Measurements from ENCODE around the gene MTCP1.
A peak's percentile ranks its signal among the peaks of the same experiment; 100 is the strongest.

The MTCP1 gene, protein sequence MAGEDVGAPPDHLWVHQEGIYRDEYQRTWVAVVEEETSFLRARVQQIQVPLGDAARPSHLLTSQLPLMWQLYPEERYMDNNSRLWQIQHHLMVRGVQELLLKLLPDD

DNA sequence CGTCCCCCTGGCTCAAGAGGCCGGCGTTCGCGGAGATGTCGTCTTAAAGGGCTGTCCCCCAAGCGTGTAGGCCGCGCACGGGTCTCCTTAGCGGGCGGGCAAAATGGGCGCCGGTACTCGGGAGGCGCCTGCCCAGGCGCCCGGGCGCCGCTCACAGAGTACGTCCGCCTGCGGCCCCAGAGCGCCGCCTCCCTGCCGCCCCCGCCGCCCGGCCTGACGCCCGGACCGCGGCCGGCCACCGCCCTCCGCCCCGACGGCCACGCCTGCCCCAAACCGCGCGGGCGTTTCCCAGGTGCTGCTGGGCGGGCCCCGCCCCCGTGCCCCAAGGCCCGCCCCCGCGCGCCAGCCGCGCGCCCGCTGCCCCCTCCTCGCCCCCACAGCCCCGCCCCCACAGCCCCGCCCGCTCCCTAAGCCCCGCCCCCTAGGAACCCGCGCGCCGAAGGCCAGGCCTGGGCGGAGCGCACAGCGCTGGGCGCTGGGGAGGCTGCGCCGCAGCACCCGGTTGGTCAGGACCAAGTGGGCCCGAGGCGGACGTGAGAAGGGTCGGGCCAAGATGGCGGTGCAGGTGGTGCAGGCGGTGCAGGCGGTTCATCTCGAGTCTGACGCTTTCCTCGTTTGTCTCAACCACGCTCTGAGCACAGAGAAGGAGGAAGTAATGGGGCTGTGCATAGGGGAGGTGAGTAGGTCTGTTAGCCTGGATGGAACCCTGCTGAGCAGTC lies at the start of gene MTCP1, which contains the start of the genes BRCC3 and CMC4:
Gene MTCP1 (minus strand): TSS at position 162 of the 719 bp plus-strand sequence. CDS start 5,126 bp downstream, outside the sequence.
Gene BRCC3 (plus strand): TSS at position 534 of the 719 bp plus-strand sequence. CDS start 20 bp downstream, at position 554.
Gene CMC4 (minus strand): TSS at position 162 of the 719 bp plus-strand sequence. CDS start 7,113 bp downstream, outside the sequence.
- peak; percentile 95 for DNase-seq

DNA sequence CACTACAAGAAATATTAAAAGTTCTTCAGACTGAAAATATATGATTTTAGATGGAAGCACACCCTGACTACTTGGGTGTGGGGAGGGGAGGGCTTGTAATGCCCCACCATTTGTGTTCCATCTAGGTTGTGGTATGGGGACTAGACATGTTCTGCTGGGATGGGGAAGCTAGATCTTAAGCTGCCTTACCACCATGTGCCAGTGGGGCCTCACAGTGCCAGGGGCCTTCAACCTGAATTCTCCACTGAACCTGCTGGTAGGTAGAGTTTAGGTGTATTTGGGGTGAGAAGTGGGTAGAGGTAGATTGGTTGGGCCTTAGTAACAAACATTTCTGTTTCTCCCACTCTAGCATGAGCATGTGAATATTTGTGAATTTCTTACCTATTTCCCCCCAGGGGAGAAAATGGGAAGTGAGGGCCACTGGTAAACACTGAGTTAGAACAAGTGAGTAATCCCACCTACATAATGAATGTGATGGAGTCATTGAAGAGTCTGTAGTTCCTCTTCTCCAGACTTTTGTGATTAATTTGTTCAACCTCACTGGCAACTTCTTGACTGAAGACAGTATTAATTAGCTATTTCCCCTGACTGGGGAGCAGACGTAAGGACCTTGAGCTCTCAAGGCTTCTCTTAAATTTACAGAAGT lies 44.4 kb upstream of the MTCP1 start:
- DNase-seq: no peak

DNA sequence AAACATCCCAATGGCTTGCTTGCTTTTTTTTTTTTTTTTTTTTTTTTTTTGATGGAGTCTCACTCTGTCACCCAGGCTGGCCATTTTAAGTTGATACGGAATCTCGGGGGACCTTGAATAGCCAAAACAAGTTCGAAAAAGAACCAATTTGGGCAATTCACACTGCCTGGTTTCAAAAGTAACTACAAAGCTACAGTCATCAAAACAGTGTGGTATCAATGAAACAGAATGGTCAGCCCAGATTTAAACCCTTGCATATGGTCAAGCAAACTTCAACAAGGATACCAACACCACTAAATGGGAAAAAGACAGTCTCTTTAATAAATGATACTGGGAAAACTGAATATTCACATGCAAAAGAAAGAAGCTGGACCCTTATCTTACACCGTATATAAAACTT lies 42.2 kb upstream of the MTCP1 start:
- no peak for DNase-seq

DNA sequence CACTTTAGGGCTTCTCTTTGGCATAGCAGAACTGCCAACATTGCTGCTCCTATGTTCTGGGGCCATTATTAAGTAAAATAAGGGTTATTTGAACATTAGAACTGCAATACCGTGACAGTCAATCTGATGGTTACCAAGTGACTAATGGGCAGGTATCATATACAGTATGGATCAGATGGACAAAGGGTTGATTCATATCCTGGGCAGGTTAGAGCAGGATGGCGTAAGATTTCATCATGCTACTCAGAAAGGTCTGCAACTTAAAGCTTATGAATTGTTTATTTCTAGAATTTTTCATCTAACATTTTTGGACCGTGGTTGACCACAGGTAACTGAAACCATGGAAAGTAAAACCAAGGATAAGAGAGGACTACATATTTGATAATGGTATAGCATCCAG lies 41.2 kb upstream of the MTCP1 start:
- DNase-seq: no peak

DNA sequence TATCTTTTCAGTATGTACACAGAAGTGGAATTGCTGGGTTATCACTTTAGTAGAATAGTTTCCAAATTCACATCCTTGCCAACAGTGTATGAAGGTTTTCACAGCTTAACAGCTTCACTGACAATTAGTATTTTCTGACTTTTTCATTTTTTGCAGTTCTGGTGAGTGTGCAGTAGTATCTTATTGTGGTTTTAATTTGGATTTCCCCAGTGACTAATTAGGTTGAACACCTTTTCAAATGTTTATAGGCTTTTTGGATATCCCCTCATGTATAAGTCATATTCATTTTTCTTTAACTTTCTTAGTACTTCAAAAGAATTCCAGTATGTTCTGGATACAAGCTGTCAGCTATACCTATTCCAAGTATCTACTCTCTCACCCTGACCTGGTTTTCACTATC lies 37.5 kb upstream of the MTCP1 start:
- DNase-seq: no peak

DNA sequence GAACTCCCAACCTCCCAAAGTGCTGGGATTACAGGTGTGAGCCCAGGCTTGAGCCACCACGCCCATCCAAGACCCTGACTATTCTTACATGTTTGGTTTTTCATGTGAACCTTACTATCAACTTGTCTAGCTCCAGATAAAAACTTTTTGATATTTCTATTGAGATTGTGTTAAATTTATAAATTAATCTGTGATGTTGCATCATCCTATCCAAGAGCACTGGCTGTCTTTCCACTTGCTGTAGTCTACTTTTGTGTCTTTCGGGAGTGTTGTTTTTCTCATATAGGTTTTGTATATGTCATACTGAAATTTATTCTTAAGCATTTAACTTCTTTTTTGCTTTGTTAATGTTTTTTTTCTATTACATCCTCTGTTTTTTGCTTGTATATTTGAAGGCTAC lies 35.0 kb upstream of the MTCP1 start:
- no peak for DNase-seq

DNA sequence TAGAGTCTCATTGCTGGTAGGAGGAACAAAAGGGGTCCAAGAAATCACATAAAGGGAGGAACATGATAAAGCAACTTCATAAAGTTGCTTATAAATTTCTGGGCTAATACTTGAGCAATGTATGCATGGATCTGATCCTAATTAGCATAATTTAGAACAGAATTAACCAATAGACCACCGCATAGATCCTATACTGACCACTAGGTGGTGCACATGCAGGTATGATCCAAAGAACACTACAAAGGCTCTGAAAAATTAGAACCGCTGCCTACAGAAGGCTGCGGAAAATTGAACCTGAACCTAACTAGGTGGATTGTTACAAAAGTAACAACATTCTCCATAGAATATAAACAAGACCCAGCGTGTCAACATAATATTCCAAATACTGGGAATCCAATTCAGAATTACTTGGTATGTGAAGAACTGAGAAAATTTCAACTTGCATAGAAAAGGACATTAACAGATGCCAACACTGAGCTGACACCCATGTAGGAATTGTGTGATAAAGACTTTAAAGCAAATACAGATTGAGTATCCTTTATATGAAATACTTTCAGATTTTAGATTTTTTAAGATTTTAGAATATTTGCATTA lies 23.6 kb upstream of the MTCP1 start:
- DNase-seq: peak; percentile 50

DNA sequence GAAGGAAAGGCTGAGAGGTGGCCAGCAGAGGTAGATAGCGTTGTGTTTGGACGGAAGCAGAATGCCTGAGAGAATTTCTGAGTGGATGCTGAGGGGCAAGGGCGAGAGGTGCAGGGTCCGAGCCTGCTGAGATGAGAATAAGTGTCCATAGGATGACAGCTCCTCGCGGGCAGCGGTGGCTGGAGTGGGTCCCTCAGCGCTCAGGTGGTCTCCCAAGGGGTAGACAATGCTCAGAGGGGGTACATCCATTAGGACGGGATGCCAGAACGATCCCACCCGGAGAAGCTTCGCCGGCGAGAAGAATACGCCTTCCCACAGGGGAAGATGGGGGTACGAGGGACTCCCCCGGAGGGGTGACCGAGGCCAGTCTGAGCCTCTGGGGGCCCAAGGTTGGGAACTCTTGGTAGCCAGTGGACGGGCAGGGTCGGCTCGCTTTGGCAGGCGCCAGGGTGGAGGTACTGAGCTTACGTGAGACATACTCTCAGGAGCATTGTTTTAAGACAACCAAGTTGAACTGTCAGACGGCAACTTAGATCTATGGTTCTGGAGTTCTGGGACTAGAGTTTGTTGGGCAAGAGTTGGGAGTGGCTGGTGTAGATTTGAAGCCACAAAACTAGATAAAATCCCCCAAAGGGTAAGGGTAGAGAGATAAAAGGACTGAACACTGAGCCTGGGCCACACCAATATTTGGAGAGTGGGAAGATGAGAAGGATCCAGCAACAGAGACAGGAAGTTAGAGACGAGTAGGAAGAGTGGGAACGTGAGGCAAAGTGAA lies 16.2 kb upstream of the MTCP1 start:
- no peak for DNase-seq

DNA sequence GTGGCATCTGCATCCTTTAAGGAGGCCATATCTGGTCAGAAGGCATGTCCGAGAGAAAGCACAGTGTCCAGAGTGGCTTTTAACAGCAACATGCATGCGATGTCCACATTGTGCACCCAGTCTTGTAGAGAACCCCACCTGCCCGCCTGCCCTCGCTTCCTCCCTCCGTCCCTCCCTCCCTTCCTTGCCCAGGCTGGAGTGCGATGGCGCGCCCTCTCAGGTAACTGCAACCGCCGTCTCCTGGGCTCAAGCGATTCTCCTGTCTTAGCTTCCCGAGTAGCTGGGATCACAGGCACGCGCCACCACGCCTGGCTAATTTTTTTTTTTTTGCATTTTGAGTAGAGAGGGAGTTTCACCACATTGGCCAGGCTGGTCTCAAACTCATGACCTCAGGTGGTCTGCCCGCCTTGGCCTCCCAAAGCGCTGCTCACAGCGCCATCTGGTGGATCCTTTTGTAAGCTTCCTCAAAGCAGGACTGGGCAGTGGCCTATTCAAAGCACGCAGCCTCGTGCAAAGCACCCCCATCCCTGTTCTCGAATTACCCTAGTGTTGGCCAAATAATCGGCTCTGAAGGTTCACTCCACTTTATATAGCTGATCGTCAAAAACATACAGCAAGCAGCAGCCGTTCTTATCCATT lies 15.4 kb upstream of the MTCP1 start:
- peak; percentile 56 for DNase-seq

DNA sequence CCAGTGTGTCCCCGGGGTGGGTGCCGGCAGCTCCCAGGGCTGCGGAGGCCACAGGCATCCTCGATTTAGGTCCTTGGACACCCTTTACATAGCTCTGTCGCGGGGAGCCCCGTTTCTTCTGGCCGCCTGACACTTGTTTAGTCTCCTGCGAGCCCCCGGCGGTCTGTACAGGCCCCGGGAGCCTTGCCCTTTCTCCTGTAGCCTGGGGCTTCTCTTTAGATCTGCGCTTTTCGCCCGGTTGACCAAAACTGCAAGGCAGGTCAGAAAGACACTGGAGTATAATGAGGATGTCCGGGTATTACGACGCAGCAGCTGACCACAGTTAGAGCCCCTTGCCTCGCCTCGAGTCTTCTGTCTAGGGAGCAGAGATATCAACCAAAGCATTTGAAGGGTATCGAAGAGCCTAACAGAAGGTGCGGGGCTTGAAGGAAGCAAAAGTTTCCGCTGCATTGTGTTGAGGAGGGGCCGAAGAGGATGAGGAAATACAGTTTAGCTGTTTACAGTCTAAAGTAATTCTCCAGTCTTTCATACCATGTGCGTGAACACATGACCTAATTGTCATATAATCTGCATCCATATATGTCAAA lies 851 bp upstream of the MTCP1 start:
- peak; percentile 53 for DNase-seq

DNA sequence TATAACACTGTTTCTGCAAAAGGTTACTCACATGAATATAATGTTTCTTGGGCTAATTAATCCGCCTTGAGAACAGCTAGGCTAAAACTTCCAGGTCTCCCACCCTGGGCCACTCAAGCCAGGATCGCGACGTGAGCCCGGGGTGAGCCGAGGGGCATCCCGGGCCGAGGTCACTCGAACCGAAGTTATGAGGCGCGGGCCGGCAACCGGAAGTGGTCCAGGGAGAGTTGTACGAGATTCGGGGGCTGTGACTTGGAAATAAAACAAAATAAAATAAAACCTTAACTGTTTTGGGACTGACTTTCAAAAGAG lies 317 bp downstream of the MTCP1 start:
- DNase-seq: no peak

DNA sequence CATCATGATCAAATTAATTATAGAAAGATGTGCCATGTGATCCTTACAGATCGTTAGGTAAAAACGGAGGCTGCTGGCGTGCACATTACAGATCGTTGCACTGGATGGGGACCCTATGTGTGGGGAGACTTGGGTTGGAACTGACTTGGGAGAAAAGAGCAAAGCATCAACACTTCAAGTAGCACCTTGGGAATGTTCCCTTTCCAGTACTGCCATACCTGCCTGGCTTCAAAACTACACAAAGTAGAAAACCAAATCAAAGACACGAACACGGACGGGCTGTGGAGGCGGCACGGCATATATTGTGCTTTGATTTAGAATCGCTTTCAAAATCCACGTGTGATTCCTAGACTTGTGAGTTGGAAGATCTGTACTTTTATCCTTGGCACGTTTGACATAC lies 898 bp downstream of the MTCP1 start:
- DNase-seq: peak; percentile 21

DNA sequence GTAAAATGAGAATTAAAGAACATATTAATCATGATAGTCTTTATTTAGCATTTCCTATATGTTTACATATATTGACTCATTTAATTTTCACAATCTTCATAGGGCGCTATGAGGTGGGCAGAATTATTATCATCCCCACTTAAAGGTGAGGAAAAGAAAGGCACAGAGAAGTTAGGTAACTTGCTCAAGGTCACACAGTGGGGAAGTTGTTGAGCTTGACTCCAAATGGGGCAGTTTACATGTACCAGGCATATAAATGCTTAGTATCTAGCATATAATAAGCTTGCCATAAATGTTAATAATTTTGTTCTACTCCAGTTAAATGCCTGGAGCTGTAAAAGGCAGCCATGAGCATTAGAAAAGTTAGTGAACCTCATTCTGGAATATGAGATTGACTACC lies 1.5 kb downstream of the MTCP1 start:
- DNase-seq: no peak

DNA sequence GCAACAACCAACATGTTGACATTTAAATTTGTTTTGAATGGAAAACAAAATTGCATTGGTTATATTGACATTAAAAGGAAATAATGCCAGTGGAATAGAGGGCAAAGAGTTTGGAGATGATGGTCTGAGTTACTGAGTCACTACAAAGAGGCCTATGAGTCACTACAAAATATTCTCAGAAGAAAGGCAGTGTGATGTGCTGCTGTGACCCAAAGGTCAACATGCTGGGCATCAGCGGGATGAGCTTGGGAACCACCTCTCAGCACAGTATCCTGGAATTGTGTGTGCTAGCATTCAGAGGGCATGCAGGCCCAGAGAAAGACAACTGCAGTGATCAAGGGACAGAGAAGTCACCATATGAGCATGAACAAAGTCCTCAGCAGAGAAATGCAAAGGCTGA lies 2.8 kb downstream of the MTCP1 start:
- DNase-seq: no peak

DNA sequence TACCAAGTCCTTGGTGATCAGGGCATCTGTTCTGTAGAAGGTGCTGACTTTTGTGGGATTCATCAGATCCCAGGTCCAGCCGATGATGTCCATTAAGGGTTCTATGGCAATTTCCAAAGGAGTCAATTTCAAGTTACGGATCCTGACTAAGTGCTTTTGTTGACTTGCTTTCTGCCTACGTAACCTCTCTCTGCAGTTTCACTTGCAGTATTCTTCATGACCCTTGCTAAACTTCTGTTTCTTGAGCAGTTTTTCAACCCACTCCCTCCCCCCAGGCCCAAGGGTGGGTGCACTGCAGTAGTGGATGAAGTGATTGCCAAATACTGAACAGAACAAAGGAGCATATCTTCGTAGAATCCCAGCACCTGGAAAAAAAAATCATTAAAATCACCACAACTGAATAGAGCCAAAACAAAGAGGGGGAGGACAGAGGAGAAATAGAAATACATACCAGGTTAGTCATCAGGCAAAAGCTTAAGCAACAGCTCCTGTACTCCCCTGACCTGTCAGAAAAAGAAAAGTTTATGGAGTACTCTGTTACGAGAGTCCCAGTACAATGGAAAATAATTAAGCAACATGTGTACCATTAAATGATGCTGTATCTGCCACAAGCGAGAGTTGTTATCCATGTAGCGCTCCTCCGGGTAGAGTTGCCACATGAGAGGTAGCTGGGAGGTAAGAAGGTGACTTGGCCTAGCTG lies 5.8 kb downstream of the MTCP1 start:
- DNase-seq: no peak

DNA sequence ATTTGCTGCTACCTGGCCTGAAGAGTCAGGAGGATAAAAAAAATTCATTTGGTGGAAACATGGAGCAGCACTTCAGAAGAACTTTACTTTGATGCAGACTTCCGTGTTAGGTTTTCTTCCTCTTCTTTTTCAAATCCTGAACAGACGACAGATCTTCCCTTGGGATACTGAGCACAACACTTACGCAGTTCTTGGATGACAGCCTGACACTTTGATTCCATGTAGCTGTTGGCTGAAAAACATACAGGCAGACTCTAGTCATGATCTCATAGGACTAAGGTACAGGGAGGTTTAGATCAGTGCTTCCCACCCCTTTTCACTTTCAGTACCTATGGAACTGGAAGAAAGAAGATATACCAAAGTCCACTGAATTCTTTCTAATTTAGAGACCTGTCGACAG lies 9.2 kb downstream of the MTCP1 start:
- DNase-seq: no peak

DNA sequence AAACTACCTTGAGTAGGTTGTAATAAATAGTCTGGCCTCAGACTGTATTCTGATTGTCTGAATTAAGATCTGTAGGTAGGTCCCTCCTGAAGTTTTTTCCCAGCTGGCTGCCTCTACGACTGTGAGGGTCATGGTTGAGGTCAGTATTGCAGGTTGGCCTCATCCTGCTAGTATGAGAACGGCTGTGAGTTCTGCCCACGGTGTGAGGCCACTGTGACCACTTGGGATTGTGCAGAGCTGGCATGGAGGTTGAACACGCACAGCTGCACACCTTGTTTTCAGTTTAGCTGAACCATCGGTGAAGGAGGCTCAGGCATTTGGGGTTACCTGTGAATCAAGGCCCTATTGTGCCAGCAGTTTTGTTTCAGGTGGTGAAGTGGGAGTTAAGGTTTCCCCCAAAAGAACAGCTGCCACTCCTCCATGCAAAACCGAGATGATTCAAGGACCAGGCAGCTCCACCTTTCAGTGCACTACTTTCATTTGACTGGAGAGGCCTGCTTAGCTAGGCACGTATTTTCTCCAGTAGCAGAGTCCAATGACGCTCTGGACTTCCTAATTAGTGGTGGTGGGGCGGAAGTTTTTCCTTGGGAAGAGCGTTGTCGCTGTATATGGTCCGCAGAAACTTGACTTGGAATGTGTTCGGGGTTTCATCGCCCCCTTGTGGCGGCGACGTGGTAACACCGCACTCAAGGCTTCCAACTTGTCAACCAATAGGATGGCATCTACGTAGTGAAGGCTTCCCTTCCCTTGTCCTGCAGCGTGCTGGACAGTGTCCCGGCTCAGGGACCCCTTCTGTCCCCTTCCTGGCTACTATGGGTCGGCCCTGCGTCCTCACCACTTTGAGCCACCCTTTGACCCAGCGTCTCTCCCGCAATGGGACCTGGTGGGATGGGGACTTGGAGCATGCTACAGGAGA lies 13.8 kb downstream of the MTCP1 start:
- DNase-seq: peak; percentile 46

DNA sequence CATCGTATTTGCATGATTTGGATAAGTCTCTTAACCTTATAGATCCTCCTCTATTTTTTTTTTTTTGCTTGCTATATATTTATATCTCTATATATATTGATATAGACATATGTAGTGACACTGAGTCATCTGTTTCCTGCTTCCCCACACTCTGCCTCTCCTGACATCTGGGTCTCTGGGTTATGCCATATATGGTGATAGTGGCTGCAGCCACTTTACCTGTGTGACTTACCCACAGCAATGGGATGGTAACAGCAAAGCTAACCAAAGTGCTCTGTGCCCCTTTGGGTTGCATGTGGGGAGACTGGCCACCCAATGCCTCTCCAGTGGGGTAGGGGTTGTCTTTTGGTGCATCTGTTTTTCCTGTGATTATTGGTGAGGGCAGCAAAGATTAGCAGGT lies 14.5 kb downstream of the MTCP1 start:
- no peak for DNase-seq

DNA sequence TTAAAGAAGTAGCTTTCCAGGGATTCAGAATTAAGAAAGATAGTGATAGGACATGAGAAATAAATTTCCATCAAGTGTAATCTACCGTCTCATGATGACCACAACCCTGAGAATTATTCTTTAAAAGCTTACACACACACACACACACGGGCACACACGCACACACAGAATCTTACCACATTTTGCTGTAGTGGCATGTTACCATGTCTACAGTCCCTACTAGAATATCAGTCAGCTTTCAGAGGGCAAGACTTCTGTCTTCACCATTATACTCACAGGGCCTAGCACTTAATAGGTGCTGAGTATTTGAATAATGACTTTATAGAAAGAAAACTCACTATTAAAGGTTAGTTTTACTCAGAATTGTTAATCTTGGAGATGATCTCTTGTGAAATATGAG lies 15.4 kb downstream of the MTCP1 start:
- DNase-seq: no peak

DNA sequence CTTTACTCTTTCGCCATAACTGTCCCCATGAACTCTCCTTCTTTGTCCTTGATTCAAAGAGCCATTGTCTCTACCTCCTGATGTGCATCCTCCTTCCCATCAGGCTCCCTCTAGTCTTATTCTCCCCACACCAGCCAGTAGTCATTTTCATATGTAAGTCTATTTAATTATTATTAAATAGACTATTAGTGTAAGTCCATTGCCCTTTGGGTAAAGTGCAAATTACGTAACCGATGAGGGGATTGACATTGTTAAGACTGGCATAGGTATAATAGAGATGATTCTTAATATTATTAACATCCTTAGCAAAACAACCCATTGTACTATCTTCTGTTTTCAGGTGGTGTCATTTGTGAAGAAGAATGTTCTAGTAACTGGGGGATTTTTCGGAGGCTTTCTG lies 16.7 kb downstream of the MTCP1 start:
- no peak for DNase-seq

DNA sequence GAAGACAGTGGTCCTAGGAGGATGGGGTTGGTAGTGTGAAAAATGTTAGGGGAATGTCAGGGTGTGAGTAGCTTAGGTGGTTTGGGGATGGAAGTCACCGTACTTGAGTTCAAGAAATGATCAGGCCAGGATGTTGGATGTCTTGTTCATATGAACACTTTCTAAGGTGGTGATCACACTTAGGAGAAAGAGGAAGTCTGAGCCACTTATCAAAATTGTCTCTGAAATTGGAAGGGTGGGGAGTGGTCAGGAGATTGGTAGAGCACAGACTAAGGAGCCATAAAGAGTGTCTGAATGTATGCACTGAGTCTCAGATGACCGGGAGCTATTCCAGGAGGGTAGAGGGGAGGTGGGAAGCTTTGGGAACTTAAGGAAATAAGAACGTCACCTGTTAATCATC lies 17.3 kb downstream of the MTCP1 start:
- DNase-seq: no peak

Data from NCI-H82 (cell line).